ENCODE data around the gene LRRC71.

LRRC71 gene

GRCh38 chr1:156920233-156921052 is at the start of gene LRRC71:
LRRC71 (plus strand) TSS chr1:156920632; CDS start chr1:156920804, 172 bp downstream.
- no peak for DNase-seq

- no peak for DNase-seq
Measured at GRCh38 chr1:156873659-156874058, 46.8 kb upstream of the LRRC71 start.

GRCh38 chr1:156874142-156874541 is 46.3 kb upstream of the LRRC71 start:
- no peak for DNase-seq

- no peak for DNase-seq
Measured at GRCh38 chr1:156874572-156875340, 45.7 kb upstream of the LRRC71 start.

GRCh38 chr1:156875341-156875615 is 45.2 kb upstream of the LRRC71 start:
- no peak for DNase-seq

- no peak for DNase-seq
Measured at GRCh38 chr1:156876281-156876680, 44.2 kb upstream of the LRRC71 start.

GRCh38 chr1:156877433-156878170 is 42.8 kb upstream of the LRRC71 start:
- no peak for DNase-seq

- no peak for DNase-seq
Measured at GRCh38 chr1:156879876-156880275, 40.6 kb upstream of the LRRC71 start.

- peak; percentile 8 for DNase-seq
Measured at GRCh38 chr1:156880473-156880872, 40.0 kb upstream of the LRRC71 start.

- no peak for DNase-seq
Measured at GRCh38 chr1:156881101-156881500, 39.3 kb upstream of the LRRC71 start.

GRCh38 chr1:156881663-156882062 is 38.8 kb upstream of the LRRC71 start:
- no peak for DNase-seq

- no peak for DNase-seq
Measured at GRCh38 chr1:156882543-156882942, 37.9 kb upstream of the LRRC71 start.

- DNase-seq: no peak
Measured at GRCh38 chr1:156883919-156884318, 36.5 kb upstream of the LRRC71 start.

- no peak for DNase-seq
Measured at GRCh38 chr1:156884560-156885184, 35.8 kb upstream of the LRRC71 start.

GRCh38 chr1:156885314-156885713 is 35.1 kb upstream of the LRRC71 start:
- DNase-seq: no peak

GRCh38 chr1:156885880-156886355 is 34.5 kb upstream of the LRRC71 start:
- DNase-seq: no peak

- no peak for DNase-seq
Measured at GRCh38 chr1:156886583-156887281, 33.7 kb upstream of the LRRC71 start.

- no peak for DNase-seq
Measured at GRCh38 chr1:156887317-156887716, 33.1 kb upstream of the LRRC71 start.

- DNase-seq: no peak
Measured at GRCh38 chr1:156887734-156888133, 32.7 kb upstream of the LRRC71 start.

- DNase-seq: peak; percentile 35
Measured at GRCh38 chr1:156889802-156890580, 30.4 kb upstream of the LRRC71 start.
